GM12873 (cell line): ENCODE results near the gene TTC33.

Experiments used
- CTCF ChIP-seq: IDR thresholded peaks from 2 replicates; pipeline ENCODE4 v1.5.1; 2012; ENCODE audit warnings: low read depth, mild to moderate bottlenecking, moderate library complexity, low read length, control low read depth; ENCODE audit not compliant: insufficient read depth; ENCODE audit errors: missing control alignments

Gene TTC33

GRCh38 chr5:40511801-40512200 is 244.0 kb downstream of the TTC33 start:
- no peak for TF ChIP-seq CTCF

GRCh38 chr5:40507095-40507494 is 248.7 kb downstream of the TTC33 start:
- no peak for TF ChIP-seq CTCF

- TF ChIP-seq CTCF, result no peak
Measured at GRCh38 chr5:40505031-40505430, 250.7 kb downstream of the TTC33 start.

GRCh38 chr5:40503439-40503838 is 252.3 kb downstream of the TTC33 start:
- no peak for TF ChIP-seq CTCF

- TF ChIP-seq CTCF, result no peak
Measured at GRCh38 chr5:40502736-40503135, 253.0 kb downstream of the TTC33 start.

GRCh38 chr5:40501711-40502444 is 253.9 kb downstream of the TTC33 start:
- TF ChIP-seq CTCF, result no peak

GRCh38 chr5:40499518-40500273 is 256.1 kb downstream of the TTC33 start:
- TF ChIP-seq CTCF, result no peak
